Epithelial cell of proximal tubule (primary cell): ENCODE measurements around the gene MRPL37. TPM values are rescaled to one million over a fixed set of nuclear protein-coding genes. Genes with fewer than 3 reads are reported as not detected.

ENCODE experiments used
- DNase-seq: peaks from one replicate; pipeline ENCODE4 v3.0.0-alpha.2; 2011; ENCODE audit warnings: low read depth
- H3K4me3 ChIP-seq: 2 replicates; pipeline ENCODE4 v1.5.1; 2011; ENCODE audit warnings: low read depth, mild to moderate bottlenecking, low read length
- CTCF ChIP-seq: conservative IDR thresholded peaks from 2 replicates; pipeline ENCODE4 v1.5.1; 2012; ENCODE audit warnings: low read depth, mild to moderate bottlenecking, low read length
- total RNA-seq: library from RNA; depleted of rRNA; stranded (reverse); fragments of >200 nt; gene quantifications from 2 replicates; pipeline ENCODE4 v1.2.3, GENCODE V29; 2015

Gene MRPL37
- total RNA-seq, 1 donor from 2014 or later, result 115 TPM

- H3K4me3 ChIP-seq, result no peak overlapping the region
- no peak for TF ChIP-seq CTCF
- no peak for DNase-seq
These were observed 19.7 kb downstream of the MRPL37 start for GRCh38 chr1:54219688-54220003.

- no peak for TF ChIP-seq CTCF
- DNase-seq, result no peak
- no peak overlapping the region for H3K4me3 ChIP-seq
These were observed 20.2 kb downstream of the MRPL37 start for GRCh38 chr1:54220004-54220811.

GRCh38 chr1:54221113-54221834 is 21.3 kb downstream of the MRPL37 start:
- H3K4me3 ChIP-seq, result no peak overlapping the region
- no peak for DNase-seq
- no peak for TF ChIP-seq CTCF

GRCh38 chr1:54221867-54222484 is 22.0 kb downstream of the MRPL37 start:
- no peak for DNase-seq
- no peak overlapping the region for H3K4me3 ChIP-seq
- TF ChIP-seq CTCF, result no peak

- DNase-seq, result no peak
- TF ChIP-seq CTCF, result no peak
- no peak overlapping the region for H3K4me3 ChIP-seq
These were observed 22.7 kb downstream of the MRPL37 start for GRCh38 chr1:54222711-54223110.

GRCh38 chr1:54223441-54224202 is 23.7 kb downstream of the MRPL37 start:
- no peak for TF ChIP-seq CTCF
- no peak for DNase-seq
- H3K4me3 ChIP-seq, result no peak overlapping the region
